Measurements from ENCODE around the gene POU6F1. TPM values are rescaled to one million over a fixed set of nuclear protein-coding genes. Genes with fewer than 3 reads are reported as not detected.

POU6F1 gene
- total and polyA plus RNA-seq, 2 donors (not counting 1 experiment from before 2014, with no cell fraction given), result 3.3 to 4.8 TPM

DNA sequence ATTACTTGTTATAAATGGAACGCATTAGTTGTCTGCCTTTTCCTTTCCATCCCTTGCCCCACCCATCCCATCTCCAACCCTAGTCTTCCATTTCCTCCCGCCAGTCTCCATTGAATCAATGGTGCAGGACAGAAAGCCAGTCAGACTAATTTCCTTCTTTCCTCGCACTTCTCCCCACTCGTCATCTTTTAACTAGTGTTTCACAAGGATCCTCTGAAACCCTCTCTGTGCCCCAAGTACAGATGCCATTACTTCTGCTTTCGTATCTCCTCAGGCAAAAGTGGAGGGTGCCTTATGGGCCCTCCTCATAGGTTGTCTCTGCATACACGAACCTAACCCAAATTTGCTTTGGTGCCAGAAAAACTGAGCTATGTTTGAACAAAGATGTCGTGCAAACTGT lies 25.0 kb upstream of the POU6F1 start:
- no peak for DNase-seq (ENCODE audit: low read depth in 2 of 2)
- H3K36me3 ChIP-seq (ENCODE audit: control insufficient read depth, insufficient read depth, low read length), result peaks cover 18% of the 10 kb centered on the region

DNA sequence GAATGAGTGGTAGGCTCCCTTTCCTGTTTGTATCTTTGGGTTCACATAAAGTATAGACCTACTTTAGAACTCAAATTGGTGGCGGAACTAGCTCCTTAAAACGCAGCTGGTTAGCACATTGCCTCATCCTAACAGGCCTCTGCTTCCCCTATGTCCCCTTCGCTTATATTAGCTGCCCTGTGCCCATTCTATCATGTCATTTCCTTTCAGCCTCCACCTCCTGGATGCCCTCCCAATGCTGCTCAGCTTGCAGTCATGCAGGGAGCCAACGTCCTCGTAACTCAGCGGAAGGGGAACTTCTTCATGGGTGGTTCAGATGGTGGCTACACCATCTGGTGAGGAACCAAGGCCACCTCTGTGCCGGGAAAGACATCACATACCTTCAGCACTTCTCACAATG lies 24.3 kb upstream of the POU6F1 start:
- no peaks in the 10 kb centered on the region for H4K20me1 ChIP-seq (ENCODE audit: control insufficient read depth, extremely low read depth, insufficient read depth, low read length)
- H2AFZ ChIP-seq (ENCODE audit: low read length), result no peak overlapping the region
- TF ChIP-seq, protein P1, sequence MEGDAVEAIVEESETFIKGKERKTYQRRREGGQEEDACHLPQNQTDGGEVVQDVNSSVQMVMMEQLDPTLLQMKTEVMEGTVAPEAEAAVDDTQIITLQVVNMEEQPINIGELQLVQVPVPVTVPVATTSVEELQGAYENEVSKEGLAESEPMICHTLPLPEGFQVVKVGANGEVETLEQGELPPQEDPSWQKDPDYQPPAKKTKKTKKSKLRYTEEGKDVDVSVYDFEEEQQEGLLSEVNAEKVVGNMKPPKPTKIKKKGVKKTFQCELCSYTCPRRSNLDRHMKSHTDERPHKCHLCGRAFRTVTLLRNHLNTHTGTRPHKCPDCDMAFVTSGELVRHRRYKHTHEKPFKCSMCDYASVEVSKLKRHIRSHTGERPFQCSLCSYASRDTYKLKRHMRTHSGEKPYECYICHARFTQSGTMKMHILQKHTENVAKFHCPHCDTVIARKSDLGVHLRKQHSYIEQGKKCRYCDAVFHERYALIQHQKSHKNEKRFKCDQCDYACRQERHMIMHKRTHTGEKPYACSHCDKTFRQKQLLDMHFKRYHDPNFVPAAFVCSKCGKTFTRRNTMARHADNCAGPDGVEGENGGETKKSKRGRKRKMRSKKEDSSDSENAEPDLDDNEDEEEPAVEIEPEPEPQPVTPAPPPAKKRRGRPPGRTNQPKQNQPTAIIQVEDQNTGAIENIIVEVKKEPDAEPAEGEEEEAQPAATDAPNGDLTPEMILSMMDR (conservative IDR thresholded peaks at IDR 0.05 in 1 of 2, IDR thresholded peaks at IDR 0.05 in 1 of 2; ENCODE audit: low read depth in 1 of 2, low read length in 2 of 2), result no peak
- no peak for TF ChIP-seq EZH2 (IDR thresholded peaks at IDR 0.05; ENCODE audit: low read length, missing control alignments)
- DNase-seq (ENCODE audit: low read depth in 2 of 2), result no peak
- H3K79me2 ChIP-seq (ENCODE audit: control insufficient read depth, insufficient read depth, low read length), result peaks cover 17% of the 10 kb centered on the region
- H3K27ac ChIP-seq (ENCODE audit: insufficient read depth, low read length), result no peak overlapping the region
- no peak overlapping the region for H3K4me2 ChIP-seq (ENCODE audit: extremely low read depth, insufficient read depth, low read length)
- H3K27me3 ChIP-seq (ENCODE audit: control insufficient read depth, insufficient read depth, low read length), result no peaks in the 10 kb centered on the region
- H3K9ac ChIP-seq (ENCODE audit: insufficient read depth, low read length), result no peak overlapping the region
- H3K4me3 ChIP-seq (replicated peaks in 1 of 4; ENCODE audit: control extremely low read depth in 1 of 4, insufficient read depth in 1 of 4, low read depth in 3 of 4, low read length in 4 of 4), result no peak overlapping the region
- H3K9me3 ChIP-seq (ENCODE audit: control insufficient read depth, insufficient read depth, low read depth, low read length), result no peaks in the 10 kb centered on the region
- peaks cover 12% of the 10 kb centered on the region for H3K4me1 ChIP-seq (ENCODE audit: control insufficient read depth, extremely low read depth, insufficient read depth, low read length)
- peaks cover 18% of the 10 kb centered on the region for H3K36me3 ChIP-seq (ENCODE audit: control insufficient read depth, insufficient read depth, low read length)

More for the DNA sequence above, 25.0 kb upstream of the POU6F1 start:
- Histone ChIP-seq H3K4me3 (replicated peaks in 1 of 4; ENCODE audit: control extremely low read depth in 1 of 4, insufficient read depth in 1 of 4, low read depth in 3 of 4, low read length in 4 of 4) (no peak overlapping the region), H3K79me2 (ENCODE audit: control insufficient read depth, insufficient read depth, low read length) (peaks cover 17% of the 10 kb centered on the region), H3K27ac (ENCODE audit: insufficient read depth, low read length) (no peak overlapping the region), H3K4me1 (ENCODE audit: control insufficient read depth, extremely low read depth, insufficient read depth, low read length) (peaks cover 12% of the 10 kb centered on the region), H2AFZ (ENCODE audit: low read length) (no peak overlapping the region), H3K4me2 (ENCODE audit: extremely low read depth, insufficient read depth, low read length) (no peak overlapping the region), H4K20me1 (ENCODE audit: control insufficient read depth, extremely low read depth, insufficient read depth, low read length) (no peaks in the 10 kb centered on the region), H3K9me3 (ENCODE audit: control insufficient read depth, insufficient read depth, low read depth, low read length) (no peaks in the 10 kb centered on the region), H3K9ac (ENCODE audit: insufficient read depth, low read length) (no peak overlapping the region), H3K27me3 (ENCODE audit: control insufficient read depth, insufficient read depth, low read length) (no peaks in the 10 kb centered on the region)
- no peak for TF ChIP-seq EZH2 (IDR thresholded peaks at IDR 0.05; ENCODE audit: low read length, missing control alignments)
- TF ChIP-seq, protein P1 (conservative IDR thresholded peaks at IDR 0.05 in 1 of 2, IDR thresholded peaks at IDR 0.05 in 1 of 2; ENCODE audit: low read depth in 1 of 2, low read length in 2 of 2), result no peak

DNA sequence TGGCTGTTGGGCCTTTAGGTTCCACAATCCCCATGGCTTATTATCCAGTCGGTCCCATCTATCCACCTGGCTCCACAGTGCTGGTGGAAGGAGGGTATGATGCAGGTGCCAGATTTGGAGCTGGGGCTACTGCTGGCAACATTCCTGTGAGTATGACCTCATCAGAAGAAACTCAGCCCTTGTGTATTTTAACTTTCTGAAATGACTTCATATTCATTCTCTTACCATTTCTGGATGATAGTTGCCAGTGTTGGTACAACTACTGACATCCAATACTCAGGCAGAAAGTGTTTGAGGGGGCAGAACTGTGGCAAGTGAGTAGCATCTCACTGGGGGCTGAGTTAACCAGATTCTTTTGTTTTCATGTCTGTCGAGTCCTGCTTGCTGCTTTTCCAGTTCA lies 23.1 kb upstream of the POU6F1 start:
- H3K9me3 ChIP-seq (ENCODE audit: control insufficient read depth, insufficient read depth, low read depth, low read length), result no peaks in the 10 kb centered on the region
- H3K27ac ChIP-seq (ENCODE audit: insufficient read depth, low read length), result peak overlapping the region; percentile 30

More for the DNA sequence above, 23.1 kb upstream of the POU6F1 start:
- Histone ChIP-seq H2AFZ (ENCODE audit: low read length) (no peak overlapping the region), H3K79me2 (ENCODE audit: control insufficient read depth, insufficient read depth, low read length) (peaks cover 17% of the 10 kb centered on the region), H4K20me1 (ENCODE audit: control insufficient read depth, extremely low read depth, insufficient read depth, low read length) (no peaks in the 10 kb centered on the region), H3K36me3 (ENCODE audit: control insufficient read depth, insufficient read depth, low read length) (peaks cover 17% of the 10 kb centered on the region), H3K27me3 (ENCODE audit: control insufficient read depth, insufficient read depth, low read length) (no peaks in the 10 kb centered on the region), H3K4me1 (ENCODE audit: control insufficient read depth, extremely low read depth, insufficient read depth, low read length) (peaks cover 11% of the 10 kb centered on the region), H3K9ac (ENCODE audit: insufficient read depth, low read length) (no peak overlapping the region), H3K4me3 (replicated peaks in 1 of 4; ENCODE audit: control extremely low read depth in 1 of 4, insufficient read depth in 1 of 4, low read depth in 3 of 4, low read length in 4 of 4) (no peak overlapping the region), H3K4me2 (ENCODE audit: extremely low read depth, insufficient read depth, low read length) (no peak overlapping the region)
- TF ChIP-seq, protein P1 (conservative IDR thresholded peaks at IDR 0.05 in 1 of 2, IDR thresholded peaks at IDR 0.05 in 1 of 2; ENCODE audit: low read depth in 1 of 2, low read length in 2 of 2), result no peak
- TF ChIP-seq EZH2 (IDR thresholded peaks at IDR 0.05; ENCODE audit: low read length, missing control alignments), result no peak
- DNase-seq (ENCODE audit: low read depth in 2 of 2), result peak; percentile 43 to 67
